Vagina (tissue), 2 donors: ENCODE measurements around the gene NDUFB4. TPM values are rescaled to one million over a fixed set of nuclear protein-coding genes. Genes with fewer than 3 reads are reported as not detected.

Source experiments
- DNase-seq, 2 donors: peaks; one replicate each; pipeline ENCODE4 v3.0.0-alpha.2; 2017; ENCODE audit errors: extremely low spot score in 2 of 2
- H3K27ac ChIP-seq: fragments of 200-600 bp; sonication (generic); one replicate; pipeline ENCODE4 v1.5.1; 2019
- H3K27me3 ChIP-seq: fragments of 200-600 bp; sonication (generic); one replicate; pipeline ENCODE4 v1.5.1; 2019
- H3K36me3 ChIP-seq, 2 donors: fragments of 200-600 bp; sonication (generic); one replicate each; pipeline ENCODE4 v1.5.1; 2017 to 2019
- H3K4me1 ChIP-seq: fragments of 200-600 bp; sonication (generic); one replicate; pipeline ENCODE4 v1.5.1; 2019
- H3K4me3 ChIP-seq, 2 donors: fragments of 200-600 bp; sonication (generic); 1 replicate in 1 of 2; 2 replicates in 1 of 2; pipeline ENCODE4 v1.5.1; 2016 to 2019
- H3K9me3 ChIP-seq: fragments of 200-600 bp; sonication (generic); one replicate; pipeline ENCODE4 v1.5.1; 2019
- POLR2A ChIP-seq, 2 donors: fragments of 450-650 bp; IDR thresholded peaks; one replicate each; pipeline ENCODE4 v1.6.1; 2017; ENCODE audit warnings: antibody characterized with exemption in 2 of 2, mild to moderate bottlenecking in 2 of 2, moderate library complexity in 2 of 2
- POLR2AphosphoS5 ChIP-seq, 2 donors: sonication (generic); formaldehyde crosslinking; IDR thresholded peaks; one replicate each; pipeline ENCODE4 v1.9.0; 2017; ENCODE audit warnings: antibody characterized with exemption in 2 of 2, mild to moderate bottlenecking in 2 of 2, low read depth in 1 of 2; ENCODE audit not compliant: insufficient read depth in 1 of 2
- intact Hi-C: fragments of 100-400 bp; cut with DNase I; formaldehyde crosslinking; loops from one replicate; pipeline ENCODE4 v1.15.1; 2023
- total RNA-seq: library from RNA; depleted of rRNA; stranded (reverse); fragments of >200 nt; gene quantifications from one replicate; pipeline ENCODE4 v1.2.3, GENCODE V29; 2016
- TF ChIP-seq, protein P1 (sequence below), 3 experiments: fragments of 450-650 bp in 2 of 3; fragments of 200-600 bp in 1 of 3; sonication (generic) in 1 of 3; IDR thresholded peaks; one replicate each; pipeline ENCODE4 v1.5.1; 2017 to 2019; ENCODE audit warnings: antibody characterized with exemption in 3 of 3, mild to moderate bottlenecking in 2 of 3, moderate library complexity in 2 of 3

The NDUFB4 gene
- total RNA-seq, 1 donor from 2014 or later = 82.5 TPM

GRCh38 chr3:120622870-120623726 is 27.0 kb downstream of the NDUFB4 start:
- DNase-seq = no peak
- peak in 1 of 2 donors; percentile 59 for TF ChIP-seq POLR2AphosphoS5 (IDR thresholded peaks at IDR 0.05; ENCODE audit: insufficient read depth in 1 of 2, low read depth in 1 of 2)
- TF ChIP-seq, protein P1, sequence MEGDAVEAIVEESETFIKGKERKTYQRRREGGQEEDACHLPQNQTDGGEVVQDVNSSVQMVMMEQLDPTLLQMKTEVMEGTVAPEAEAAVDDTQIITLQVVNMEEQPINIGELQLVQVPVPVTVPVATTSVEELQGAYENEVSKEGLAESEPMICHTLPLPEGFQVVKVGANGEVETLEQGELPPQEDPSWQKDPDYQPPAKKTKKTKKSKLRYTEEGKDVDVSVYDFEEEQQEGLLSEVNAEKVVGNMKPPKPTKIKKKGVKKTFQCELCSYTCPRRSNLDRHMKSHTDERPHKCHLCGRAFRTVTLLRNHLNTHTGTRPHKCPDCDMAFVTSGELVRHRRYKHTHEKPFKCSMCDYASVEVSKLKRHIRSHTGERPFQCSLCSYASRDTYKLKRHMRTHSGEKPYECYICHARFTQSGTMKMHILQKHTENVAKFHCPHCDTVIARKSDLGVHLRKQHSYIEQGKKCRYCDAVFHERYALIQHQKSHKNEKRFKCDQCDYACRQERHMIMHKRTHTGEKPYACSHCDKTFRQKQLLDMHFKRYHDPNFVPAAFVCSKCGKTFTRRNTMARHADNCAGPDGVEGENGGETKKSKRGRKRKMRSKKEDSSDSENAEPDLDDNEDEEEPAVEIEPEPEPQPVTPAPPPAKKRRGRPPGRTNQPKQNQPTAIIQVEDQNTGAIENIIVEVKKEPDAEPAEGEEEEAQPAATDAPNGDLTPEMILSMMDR (IDR thresholded peaks at IDR 0.05) = no peak
- no peak for TF ChIP-seq POLR2A (IDR thresholded peaks at IDR 0.05)
- Histone ChIP-seq H3K4me1 (no peaks in the 10 kb centered on the region), H3K4me3 (no peak overlapping the region), H3K27ac (no peak overlapping the region), H3K27me3 (no peaks in the 10 kb centered on the region), H3K36me3 (no peaks in the 10 kb centered on the region), H3K9me3 (peaks cover 4% of the 10 kb centered on the region)
- intact Hi-C loops = no loop called here

DNA sequence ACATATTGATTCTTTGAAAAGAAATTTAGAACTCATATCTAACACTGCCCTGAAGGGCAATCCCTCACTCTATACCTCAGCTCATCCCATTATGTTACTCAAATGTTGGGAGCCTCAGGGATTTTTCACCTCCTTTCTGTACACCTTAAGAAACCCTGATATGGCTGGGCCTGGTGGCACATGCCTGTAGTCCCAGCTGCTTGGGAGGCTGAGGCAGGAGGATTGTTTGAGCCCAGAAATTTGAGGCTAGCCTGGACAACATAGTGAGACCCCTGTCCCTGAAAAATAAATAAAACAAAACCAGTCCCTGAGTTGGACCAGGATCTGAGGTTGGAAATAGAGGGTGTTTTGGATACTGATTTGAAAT is 27.6 kb downstream of the NDUFB4 start:
- no peaks in the 10 kb centered on the region for H3K27me3 ChIP-seq
- DNase-seq = no peak
- H3K9me3 ChIP-seq = peaks cover 4% of the 10 kb centered on the region
- H3K27ac ChIP-seq = no peak overlapping the region
- no peaks in the 10 kb centered on the region for H3K36me3 ChIP-seq
- no peaks in the 10 kb centered on the region for H3K4me1 ChIP-seq
- no peak overlapping the region for H3K4me3 ChIP-seq
- TF ChIP-seq, protein P1 (IDR thresholded peaks at IDR 0.05) = no peak
- no peak for TF ChIP-seq POLR2A (IDR thresholded peaks at IDR 0.05)
- TF ChIP-seq POLR2AphosphoS5 (IDR thresholded peaks at IDR 0.05; ENCODE audit: insufficient read depth in 1 of 2, low read depth in 1 of 2) = no peak
- intact Hi-C loops = no loop called here

DNA sequence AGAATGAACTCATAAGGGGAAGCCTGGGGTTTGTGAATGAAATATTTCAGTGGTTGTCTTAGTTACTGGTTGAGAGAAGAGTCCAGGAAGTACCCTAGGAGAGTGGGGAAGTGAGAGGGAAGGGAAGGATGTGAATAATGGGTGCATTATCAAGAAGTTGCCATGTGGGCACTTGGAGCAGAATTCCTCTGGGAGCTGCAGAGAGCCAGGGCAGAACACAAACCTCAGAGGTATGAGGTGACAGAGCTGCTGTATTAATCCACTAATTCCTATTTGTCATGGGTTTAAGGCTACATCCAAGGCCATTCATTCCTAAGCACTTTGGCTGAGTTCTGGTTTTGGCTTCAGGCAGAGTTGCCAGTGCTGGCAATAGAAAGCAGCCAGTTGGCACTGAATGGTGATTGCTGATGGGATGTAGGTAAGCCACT is 29.0 kb downstream of the NDUFB4 start:
- intact Hi-C loops = no loop called here
- no peak for DNase-seq
- no peaks in the 10 kb centered on the region for H3K4me1 ChIP-seq
- TF ChIP-seq POLR2AphosphoS5 (IDR thresholded peaks at IDR 0.05; ENCODE audit: insufficient read depth in 1 of 2, low read depth in 1 of 2) = no peak
- no peak for TF ChIP-seq POLR2A (IDR thresholded peaks at IDR 0.05)
- TF ChIP-seq, protein P1 (IDR thresholded peaks at IDR 0.05) = no peak
- no peaks in the 10 kb centered on the region for H3K27me3 ChIP-seq
- no peak overlapping the region for H3K4me3 ChIP-seq
- H3K27ac ChIP-seq = no peak overlapping the region
- peaks cover 4% of the 10 kb centered on the region for H3K9me3 ChIP-seq
- no peaks in the 10 kb centered on the region for H3K36me3 ChIP-seq

GRCh38 chr3:120634539-120634938 is 38.4 kb downstream of the NDUFB4 start:
- intact Hi-C loops = no loop called here
- no peaks in the 10 kb centered on the region for H3K36me3 ChIP-seq
- no peaks in the 10 kb centered on the region for H3K4me1 ChIP-seq
- H3K9me3 ChIP-seq = no peaks in the 10 kb centered on the region
- TF ChIP-seq, protein P1 (IDR thresholded peaks at IDR 0.05) = no peak
- TF ChIP-seq POLR2A (IDR thresholded peaks at IDR 0.05) = no peak
- TF ChIP-seq POLR2AphosphoS5 (IDR thresholded peaks at IDR 0.05; ENCODE audit: insufficient read depth in 1 of 2, low read depth in 1 of 2) = no peak
- no peak overlapping the region for H3K4me3 ChIP-seq
- DNase-seq = no peak
- no peaks in the 10 kb centered on the region for H3K27me3 ChIP-seq
- no peak overlapping the region for H3K27ac ChIP-seq

GRCh38 chr3:120636795-120637401 is 40.8 kb downstream of the NDUFB4 start:
- TF ChIP-seq POLR2A (IDR thresholded peaks at IDR 0.05) = no peak
- TF ChIP-seq, protein P1 (IDR thresholded peaks at IDR 0.05) = no peak
- TF ChIP-seq POLR2AphosphoS5 (IDR thresholded peaks at IDR 0.05; ENCODE audit: insufficient read depth in 1 of 2, low read depth in 1 of 2) = no peak
- intact Hi-C loops = no loop called here
- no peaks in the 10 kb centered on the region for H3K36me3 ChIP-seq
- no peak for DNase-seq
- H3K27me3 ChIP-seq = no peaks in the 10 kb centered on the region
- H3K9me3 ChIP-seq = no peaks in the 10 kb centered on the region
- no peak overlapping the region for H3K4me3 ChIP-seq
- no peaks in the 10 kb centered on the region for H3K4me1 ChIP-seq
- H3K27ac ChIP-seq = no peak overlapping the region
